ENCODE measurements around the gene KLHDC3. TPM values are rescaled to one million over a fixed set of nuclear protein-coding genes. Genes with fewer than 3 reads are reported as not detected.
A peak's percentile ranks its signal among the peaks of the same experiment; 100 is the strongest.

KLHDC3 gene
- total and polyA plus RNA-seq, 2 of the 8 experiments (the other 6 are each of a cell fraction or from before 2014, with no cell fraction given): 181 to 203 TPM

DNA sequence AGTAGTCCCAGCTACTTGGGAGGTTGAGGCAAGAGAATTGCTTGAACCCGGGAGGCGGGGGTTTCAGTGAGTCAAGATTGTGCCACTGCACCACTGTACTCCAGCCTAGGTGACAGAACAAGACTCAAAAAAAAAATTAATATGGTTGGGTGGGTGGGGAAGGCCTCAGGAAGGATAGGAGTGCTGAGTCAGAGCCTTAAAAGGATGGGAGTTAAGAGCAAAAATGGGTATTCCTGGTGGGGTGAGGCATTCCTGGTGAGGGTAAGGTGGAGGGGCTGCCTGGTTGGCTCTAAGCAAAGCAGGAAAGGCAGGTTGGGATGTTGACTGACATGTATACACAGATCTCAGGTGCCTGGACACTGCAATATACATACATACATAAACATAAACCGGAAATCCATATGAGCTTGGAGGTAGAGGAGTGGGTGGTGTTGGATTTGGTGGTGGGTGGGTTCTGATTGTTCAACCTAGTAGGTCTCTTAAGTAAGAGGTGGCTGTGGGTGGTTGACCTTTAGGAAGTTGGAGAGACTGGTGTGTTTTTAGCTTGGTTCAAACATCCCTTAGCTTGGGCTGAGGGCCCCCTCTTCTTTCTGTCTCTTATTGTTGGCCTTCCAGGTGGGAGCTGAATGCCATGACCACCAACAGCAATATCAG is 6.1 kb downstream of the KLHDC3 start:
- H3K4me3 ChIP-seq (ENCODE audit: extremely low read depth in 1 of 4, insufficient read depth in 2 of 4, low read depth in 3 of 4, low read length in 4 of 4): no peak overlapping the region

More for the DNA sequence above, 6.1 kb downstream of the KLHDC3 start:
- no peaks in the 10 kb centered on the region for H3K27me3 ChIP-seq (replicated peaks in 1 of 4; ENCODE audit: control insufficient read depth in 3 of 4, extremely low read depth in 1 of 4, insufficient read depth in 3 of 4, low read length in 3 of 4)
- H2BK5ac ChIP-seq (ENCODE audit: low read depth, low read length): 0 out of 2 replicates have a peak overlapping the region, but pooled peaks have one; percentile 85
- CTCF ChIA-PET (ENCODE audit: partially characterized antibody): interaction anchor here (0.7 to 5.6 kb wide), 9 partner anchors 11 to 124 kb away, joined by 3 to 33 read pairs (median 3); no protein-coding TSS in a partner anchor
- H3K9ac ChIP-seq (replicated peaks in 1 of 4; ENCODE audit: extremely low read depth in 1 of 4, low read depth in 3 of 4, low read length in 3 of 4): no peak overlapping the region
- TF ChIP-seq FOSL1 (IDR thresholded peaks at IDR 0.05; ENCODE audit: insufficient read depth, low read depth, low read length) (no peak), CBX8 (IDR thresholded peaks at IDR 0.05; ENCODE audit: borderline replicate concordance, low read depth, low read length) (no peak), CHD2 (IDR thresholded peaks at IDR 0.05; ENCODE audit: low read length) (no peak), RNF2 (IDR thresholded peaks at IDR 0.05; ENCODE audit: borderline replicate concordance, low read depth, low read length, missing control alignments, poor library complexity, severe bottlenecking) (no peak), YY1 (IDR thresholded peaks at IDR 0.05; ENCODE audit: low read depth, low read length) (no peak)
- TF ChIP-seq, protein P1, sequence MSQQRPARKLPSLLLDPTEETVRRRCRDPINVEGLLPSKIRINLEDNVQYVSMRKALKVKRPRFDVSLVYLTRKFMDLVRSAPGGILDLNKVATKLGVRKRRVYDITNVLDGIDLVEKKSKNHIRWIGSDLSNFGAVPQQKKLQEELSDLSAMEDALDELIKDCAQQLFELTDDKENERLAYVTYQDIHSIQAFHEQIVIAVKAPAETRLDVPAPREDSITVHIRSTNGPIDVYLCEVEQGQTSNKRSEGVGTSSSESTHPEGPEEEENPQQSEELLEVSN (IDR thresholded peaks at IDR 0.05): no peak
- TF ChIP-seq, protein P2, sequence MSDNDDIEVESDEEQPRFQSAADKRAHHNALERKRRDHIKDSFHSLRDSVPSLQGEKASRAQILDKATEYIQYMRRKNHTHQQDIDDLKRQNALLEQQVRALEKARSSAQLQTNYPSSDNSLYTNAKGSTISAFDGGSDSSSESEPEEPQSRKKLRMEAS (IDR thresholded peaks at IDR 0.05): no peak
- H3K79me1 ChIP-seq (ENCODE audit: low read depth, low read length): peaks cover 11% of the 10 kb centered on the region; the same call in 1 of the 2 replicates
- H3K23me2 ChIP-seq (ENCODE audit: low read depth, low read length): peaks cover 6% of the 10 kb centered on the region; the same call in 1 of the 2 replicates
- peaks cover 3 to 51% of the 10 kb centered on the region in 2 experiments; a peak in 3 of 4 replicates for H3K79me2 ChIP-seq (ENCODE audit: control insufficient read depth in 1 of 2, insufficient read depth in 2 of 2, low read length in 2 of 2)
- no peaks in the 10 kb centered on the region for H3K9me3 ChIP-seq (ENCODE audit: insufficient read depth in 2 of 2, low read depth in 1 of 2, low read length in 1 of 2)
- H2AFZ ChIP-seq (ENCODE audit: low read length): no peak overlapping the region
- H2BK120ac ChIP-seq (replicated peaks; ENCODE audit: low read depth, low read length): no peak overlapping the region
- H2BK12ac ChIP-seq (ENCODE audit: low read depth, low read length): no peak overlapping the region
- H2AK5ac ChIP-seq (ENCODE audit: low read depth, low read length): no peak overlapping the region
- H3K23ac ChIP-seq (ENCODE audit: insufficient read length): no peak overlapping the region
- H3K4ac ChIP-seq (replicated peaks; ENCODE audit: insufficient read length, low read depth, low read length): no peak overlapping the region
- FAIRE-seq: no peak
- no peak overlapping the region for H3K14ac ChIP-seq (ENCODE audit: insufficient read length)
- no peak overlapping the region for H4K5ac ChIP-seq (ENCODE audit: insufficient read length, low read depth, low read length)
- H2BK20ac ChIP-seq (ENCODE audit: low read length): no peak overlapping the region
- no peak overlapping the region for H4K8ac ChIP-seq (ENCODE audit: extremely low read depth, insufficient read depth, low read length)
- no peak for DNase-seq (ENCODE audit: low read depth in 1 of 2, low spot score in 2 of 2)
- H3K56ac ChIP-seq (replicated peaks; ENCODE audit: insufficient read length, low read depth, low read length): no peak overlapping the region
- H3K4me1 ChIP-seq (replicated peaks in 1 of 4; ENCODE audit: control insufficient read depth in 3 of 4, insufficient read depth in 4 of 4, low read length in 3 of 4): peaks cover 0 to 5% (median 2%) of the 10 kb centered on the region in 4 experiments; a peak in 4 of 7 replicates
- H3K4me2 ChIP-seq (ENCODE audit: insufficient read depth in 1 of 2, low read depth in 2 of 2, low read length in 2 of 2): peak overlapping the region in 1 of 2 experiments; percentile 45; a peak in 1 of 4 replicates
- 75% methylated on average over 3 of the region's 3 CpGs; no CpG with 5 or more reads in 1 of the 2 experiments for WGBS, 2 experiments (ENCODE audit: extremely low coverage in 1 of 2, insufficient coverage in 1 of 2, insufficient read length in 1 of 2, insufficient replicate concordance in 2 of 2, low coverage in 1 of 2, low lambda C conversion rate in 2 of 2, missing lambda C conversion rate in 1 of 2)
- H3K18ac ChIP-seq (ENCODE audit: extremely low read depth, low read length): no peak overlapping the region
- POLR2A ChIA-PET (ENCODE audit: partially characterized antibody): interaction anchor here (0.7 to 27.9 kb wide), 17 partner anchors 9 to 227 kb away, joined by 3 to 584 read pairs (median 5); partner anchors contain the start of genes CUL7, KLC4, MRPL2 and PEX6
- no peak overlapping the region for H4K91ac ChIP-seq (replicated peaks; ENCODE audit: insufficient read length, low read length)
- peaks cover 16 to 36% (median 26%) of the 10 kb centered on the region in 4 experiments for H3K36me3 ChIP-seq (ENCODE audit: control insufficient read depth in 2 of 4, insufficient read depth in 4 of 4, low read length in 3 of 4)
- 0 out of 2 replicates have a peak overlapping the region, but pooled peaks have one; percentile 12 for H2BK15ac ChIP-seq (ENCODE audit: low read length)
- H4K20me1 ChIP-seq (replicated peaks in 1 of 2; ENCODE audit: control insufficient read depth in 1 of 2, insufficient read depth in 2 of 2, low read length in 2 of 2): peaks cover 0 to 2% of the 10 kb centered on the region in 2 experiments
- 0 out of 2 replicates have a peak overlapping the region, but pooled peaks have one; percentile 21 for H3K27ac ChIP-seq (ENCODE audit: low read depth, low read length)

Measured in H1 (cell line).